ENCODE data around the gene GATA5.

DNA sequence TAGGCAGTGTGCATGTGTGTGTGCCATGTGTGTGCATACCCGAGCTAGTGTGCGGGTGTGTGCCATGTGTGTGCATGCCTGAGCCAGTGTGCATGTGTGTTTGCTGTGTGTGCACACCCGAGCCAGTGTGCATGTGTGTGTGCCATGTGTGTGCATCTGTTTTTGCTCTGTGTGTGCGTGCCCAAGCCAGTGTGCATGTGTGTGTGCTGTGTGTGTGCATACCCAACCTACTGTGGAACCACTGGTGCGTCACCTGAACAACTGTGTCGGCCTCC, 54.1 kb downstream of the GATA5 start:
- TF ChIP-seq, protein P1, sequence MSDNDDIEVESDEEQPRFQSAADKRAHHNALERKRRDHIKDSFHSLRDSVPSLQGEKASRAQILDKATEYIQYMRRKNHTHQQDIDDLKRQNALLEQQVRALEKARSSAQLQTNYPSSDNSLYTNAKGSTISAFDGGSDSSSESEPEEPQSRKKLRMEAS (IDR thresholded peaks at IDR 0.05), result no peak
- TF ChIP-seq TEAD4 (IDR thresholded peaks at IDR 0.05) (no peak), EP300 (IDR thresholded peaks at IDR 0.05; ENCODE audit: borderline replicate concordance) (no peak), ZBTB7A (IDR thresholded peaks at IDR 0.05; ENCODE audit: low read depth) (no peak), RAD21 (IDR thresholded peaks at IDR 0.05; ENCODE audit: low read depth) (no peak), FOXM1 (IDR thresholded peaks at IDR 0.05; ENCODE audit: borderline replicate concordance, low read depth) (no peak), REST (IDR thresholded peaks at IDR 0.05; ENCODE audit: low read depth) (no peak), YY1 (IDR thresholded peaks at IDR 0.05; ENCODE audit: low read depth) (no peak), EGR1 (IDR thresholded peaks at IDR 0.05) (no peak), TAF1 (IDR thresholded peaks at IDR 0.05; ENCODE audit: low read depth) (no peak), CREB1 (IDR thresholded peaks at IDR 0.05; ENCODE audit: low read depth) (no peak), TCF12 (IDR thresholded peaks at IDR 0.05; ENCODE audit: low read depth) (no peak)
